Stimulated activated CD8-positive, alpha-beta memory T cell treated with anti-CD3 and anti-CD28 coated beads, Interleukin-7, amount 100 ng/mL, for 1 hour (primary cell): ENCODE data around the gene PSPH.

Experiments used
- DNase-seq, 2 donors: peaks; one replicate each; pipeline ENCODE4 v3.0.0-alpha.2; 2020; ENCODE audit warnings: low read depth in 2 of 2

Gene PSPH

DNA sequence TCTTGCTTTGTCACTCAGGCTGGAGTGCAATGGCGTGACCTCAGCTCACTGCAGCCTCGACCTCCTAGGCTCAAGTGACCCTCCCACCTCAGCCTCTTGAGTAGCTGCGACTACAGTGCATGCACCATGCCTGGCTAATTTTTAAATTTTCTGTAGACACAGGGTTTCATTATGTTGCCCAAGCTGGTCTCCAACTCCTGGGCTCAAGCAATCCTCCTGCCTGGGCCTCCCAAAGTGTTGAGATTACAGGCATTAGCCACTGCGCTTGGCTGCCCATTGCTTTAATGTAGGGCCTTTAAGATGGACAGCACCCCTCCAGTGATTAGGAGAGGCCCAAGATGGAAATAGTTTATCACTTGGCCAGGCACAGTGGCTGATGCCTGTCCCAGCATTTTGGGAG, 47.5 kb downstream of the PSPH start:
- DNase-seq: no peak

DNA sequence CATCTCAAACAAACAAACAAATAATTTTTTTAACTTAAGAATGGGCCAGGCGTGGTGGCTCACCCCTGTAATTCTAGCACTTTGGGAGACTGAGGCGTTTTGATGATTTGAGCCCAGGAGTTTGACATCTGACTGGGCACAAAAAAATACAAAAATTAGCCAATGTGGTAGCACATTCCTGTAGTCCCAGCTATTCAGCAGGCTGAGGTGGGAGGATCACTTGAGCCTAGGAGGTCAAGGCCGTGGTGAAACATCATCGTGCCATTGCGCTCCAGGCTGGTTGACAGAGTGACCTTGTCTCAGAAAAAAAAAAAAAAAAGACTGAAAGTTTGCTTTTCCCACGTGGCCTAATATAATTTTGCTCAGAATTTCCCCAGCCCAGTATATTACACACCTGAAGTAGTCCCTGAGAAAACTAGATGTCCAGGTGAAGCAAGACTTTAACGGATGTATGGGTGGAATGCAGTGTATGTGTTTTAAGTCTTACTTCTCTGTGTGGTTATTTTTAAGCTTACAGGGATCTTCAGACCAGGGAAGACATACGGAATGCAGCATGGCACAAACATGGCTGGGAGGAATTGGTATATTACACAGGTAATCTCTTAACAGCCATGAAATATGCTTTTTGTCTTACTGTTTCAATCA, 54.3 kb downstream of the PSPH start:
- no peak for DNase-seq

DNA sequence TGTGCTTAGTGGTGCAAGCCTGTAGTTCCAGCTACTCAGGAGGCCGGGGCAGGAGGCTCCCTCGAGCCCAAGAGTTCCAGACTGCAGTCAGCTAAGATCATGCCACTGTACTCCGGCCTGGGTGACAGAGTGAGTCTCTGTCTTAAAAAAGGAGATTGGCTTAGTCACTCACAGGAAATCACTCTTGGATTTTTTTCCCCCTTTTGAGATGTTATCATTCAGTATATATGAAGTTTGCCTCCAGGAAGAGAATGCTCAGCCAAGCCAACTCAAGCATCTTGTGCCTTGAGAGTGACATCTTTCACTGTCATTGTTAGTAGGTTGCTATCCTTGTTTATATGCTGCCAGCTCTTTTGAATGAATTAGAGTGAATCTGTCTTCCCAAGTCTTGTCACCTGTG, 58.9 kb downstream of the PSPH start:
- no peak for DNase-seq

DNA sequence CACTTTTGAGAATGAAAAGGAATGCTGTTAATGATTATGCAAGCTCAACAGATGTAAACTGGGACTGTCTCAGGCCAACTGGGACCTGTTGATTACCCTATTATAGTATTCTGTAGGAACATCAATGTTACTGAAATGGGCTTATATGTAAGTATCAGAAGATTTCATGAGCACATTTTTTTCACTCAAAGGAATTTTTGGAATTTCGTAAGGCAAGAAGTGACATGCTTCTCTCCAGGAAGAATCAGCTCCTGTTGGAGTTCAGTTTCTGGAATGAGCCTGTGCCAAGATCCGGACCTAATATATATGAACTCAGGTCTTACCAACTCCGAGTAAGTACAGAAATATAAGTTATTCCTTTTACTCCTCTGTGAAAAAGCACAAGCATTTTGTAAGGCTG, 67.7 kb downstream of the PSPH start:
- DNase-seq: no peak

DNA sequence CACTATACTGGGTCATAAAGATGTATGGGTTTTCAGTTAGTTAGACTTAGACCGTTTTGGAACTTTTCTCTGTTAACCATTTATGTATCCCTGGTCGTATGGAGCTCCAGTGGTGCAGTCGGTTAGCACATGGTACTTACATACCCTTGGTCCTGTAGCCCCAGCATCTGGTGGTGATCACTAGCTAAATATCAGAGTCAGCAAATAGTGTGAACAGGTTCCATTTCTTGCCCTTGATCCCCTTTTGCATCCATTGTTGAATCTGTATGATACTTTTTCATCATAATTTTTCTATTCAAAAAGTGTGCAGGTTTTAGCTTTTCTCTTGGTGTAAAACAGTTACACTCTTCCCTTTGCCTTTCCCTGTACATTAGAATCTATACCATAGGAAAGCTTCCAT, 71.0 kb downstream of the PSPH start:
- no peak for DNase-seq

DNA sequence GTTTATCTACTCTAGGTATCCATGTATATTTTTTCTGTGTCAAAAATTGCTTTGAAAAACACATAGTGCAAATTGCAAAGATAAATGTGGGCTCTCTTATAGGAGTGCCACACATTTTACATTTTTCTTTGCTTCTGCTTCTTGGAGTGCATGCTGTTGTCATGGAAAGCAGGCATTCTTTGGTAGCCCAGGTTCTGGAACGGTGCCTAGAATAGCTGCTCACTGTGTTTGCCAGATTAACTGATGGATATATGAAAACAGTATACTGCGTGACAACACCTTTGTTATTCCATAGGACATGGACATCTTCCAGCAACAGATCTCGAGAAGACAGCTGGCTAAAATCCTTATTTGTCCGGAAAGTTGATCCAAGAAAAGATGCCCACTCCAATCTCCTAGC, 73.4 kb downstream of the PSPH start:
- DNase-seq: no peak

DNA sequence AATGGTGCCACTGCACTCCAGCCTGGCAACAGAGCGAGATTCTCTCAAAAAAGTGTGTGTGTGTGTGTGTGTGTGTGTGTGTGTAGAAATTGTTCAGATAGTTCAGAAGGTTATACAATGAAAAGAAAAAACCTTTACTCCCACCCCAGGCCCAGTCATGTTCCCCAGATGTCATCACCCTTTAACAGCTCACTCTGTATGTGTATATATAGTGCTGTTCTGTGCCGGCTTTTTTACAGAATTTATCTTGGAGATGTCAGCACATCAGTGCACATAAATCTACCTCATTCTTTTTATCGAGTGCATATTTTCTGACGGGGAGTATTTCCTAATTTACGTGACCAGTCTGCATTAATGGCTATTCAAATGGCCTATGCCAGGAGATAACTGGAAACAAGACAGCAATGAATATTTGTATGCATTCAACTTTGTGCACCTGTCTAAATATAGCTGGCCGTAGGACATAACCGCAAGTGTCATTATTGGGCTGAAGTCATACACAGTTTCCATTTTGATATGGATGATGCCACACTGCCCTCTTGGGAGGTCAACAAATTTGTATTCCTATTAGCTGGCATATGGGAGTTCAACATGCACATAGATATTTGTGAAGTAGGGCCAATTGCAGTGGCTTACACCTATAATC, 75.1 kb downstream of the PSPH start:
- DNase-seq: no peak

DNA sequence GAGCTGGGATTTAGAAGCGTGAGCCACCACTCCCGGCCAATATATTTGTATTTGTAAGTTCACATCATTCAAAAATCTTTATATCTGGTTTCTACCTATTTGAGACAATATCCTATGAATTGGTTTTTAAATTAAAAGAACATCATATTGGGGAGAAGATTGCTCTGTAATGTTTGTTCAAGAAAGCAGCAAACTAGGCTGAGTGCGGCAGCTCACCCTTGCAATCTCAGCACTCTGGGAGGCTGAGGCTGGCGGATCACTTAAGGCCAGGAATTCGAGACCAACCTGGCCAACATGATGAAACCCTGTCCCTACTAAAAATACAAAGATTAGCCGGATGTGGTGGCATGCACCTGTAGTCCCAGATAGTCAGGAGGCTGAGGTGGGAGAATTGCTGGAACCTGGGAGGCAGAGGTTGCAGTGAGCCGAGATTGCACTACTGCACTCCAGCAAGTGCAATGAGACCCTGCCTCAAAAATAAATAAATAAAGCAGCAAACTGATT, 77.4 kb downstream of the PSPH start:
- no peak for DNase-seq

DNA sequence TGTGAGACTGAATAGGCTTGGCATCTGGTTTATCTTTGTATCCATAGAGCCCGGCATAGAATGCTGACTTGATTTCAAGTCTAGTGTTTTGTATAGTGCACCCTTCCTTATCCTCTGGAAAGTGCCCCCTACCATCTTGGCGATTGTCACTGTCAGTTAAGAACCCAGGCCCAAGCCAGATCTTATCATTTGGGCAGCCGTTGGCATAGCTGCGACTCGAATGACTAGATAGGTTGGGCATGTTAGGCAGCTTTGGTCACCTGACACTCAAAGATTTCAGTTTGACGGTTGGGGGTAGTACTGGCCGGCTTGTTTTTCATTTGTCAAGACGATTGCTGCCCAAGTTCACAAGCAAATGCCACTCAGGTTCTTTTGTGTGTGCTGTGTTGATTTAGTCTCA, 80.3 kb downstream of the PSPH start:
- DNase-seq: no peak

DNA sequence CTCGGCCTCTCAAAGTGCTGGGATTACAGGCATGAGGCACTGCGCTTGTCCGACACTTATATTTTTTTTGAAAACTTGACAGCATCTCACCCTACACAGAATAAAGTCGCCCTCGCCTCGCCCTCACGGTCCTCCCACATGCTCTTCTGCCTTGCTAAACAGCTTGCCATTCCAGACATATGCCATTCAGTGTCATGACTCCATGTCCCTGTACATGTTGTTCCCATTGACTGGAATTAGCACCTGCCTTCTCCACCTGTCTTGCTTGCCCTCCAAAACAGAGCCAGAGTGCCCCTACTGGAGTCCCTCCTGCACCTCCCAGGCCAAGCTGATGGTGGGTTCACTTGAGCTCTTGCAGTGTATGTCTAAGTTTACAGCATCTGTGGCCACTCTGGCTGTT, 80.7 kb downstream of the PSPH start:
- DNase-seq: no peak

DNA sequence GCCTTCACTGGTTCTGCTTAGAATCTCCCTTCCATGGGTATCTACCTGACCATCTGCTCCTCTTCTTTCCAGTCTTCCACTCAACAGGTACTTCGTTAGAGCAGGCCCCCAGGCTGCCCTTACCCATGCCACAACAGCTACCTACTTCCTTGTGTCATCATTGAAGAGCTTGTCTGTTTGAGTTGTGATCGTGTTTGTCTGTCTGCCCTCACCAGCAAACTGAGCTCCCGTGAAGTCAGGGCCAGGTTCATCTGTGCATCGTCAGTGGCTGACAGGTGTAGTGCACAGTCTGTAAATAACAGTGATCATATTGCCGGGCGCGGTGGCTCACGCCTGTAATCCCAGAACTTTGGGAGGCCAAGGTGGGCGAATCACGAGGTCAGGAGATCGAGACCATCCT, 81.9 kb downstream of the PSPH start:
- no peak for DNase-seq

DNA sequence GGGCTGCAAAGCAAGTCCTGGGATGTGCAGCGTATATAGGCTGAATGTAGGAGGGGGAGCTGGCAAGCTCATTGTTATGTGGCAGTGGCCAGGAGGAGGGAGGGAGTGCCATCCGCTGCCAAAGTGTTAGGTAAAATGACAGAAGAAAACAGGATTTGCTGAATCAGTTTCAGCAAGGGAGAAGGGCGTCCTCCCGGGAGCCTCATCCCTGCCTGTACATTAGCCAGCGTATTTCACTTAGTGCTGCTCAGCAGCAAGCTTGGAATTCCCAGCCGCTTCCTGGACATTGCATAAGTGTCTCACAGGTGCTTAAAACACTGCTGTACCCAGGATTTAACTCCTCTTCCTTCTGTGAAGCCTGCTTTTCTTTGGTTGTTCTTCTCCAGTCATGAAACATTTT, 84.4 kb downstream of the PSPH start:
- no peak for DNase-seq

DNA sequence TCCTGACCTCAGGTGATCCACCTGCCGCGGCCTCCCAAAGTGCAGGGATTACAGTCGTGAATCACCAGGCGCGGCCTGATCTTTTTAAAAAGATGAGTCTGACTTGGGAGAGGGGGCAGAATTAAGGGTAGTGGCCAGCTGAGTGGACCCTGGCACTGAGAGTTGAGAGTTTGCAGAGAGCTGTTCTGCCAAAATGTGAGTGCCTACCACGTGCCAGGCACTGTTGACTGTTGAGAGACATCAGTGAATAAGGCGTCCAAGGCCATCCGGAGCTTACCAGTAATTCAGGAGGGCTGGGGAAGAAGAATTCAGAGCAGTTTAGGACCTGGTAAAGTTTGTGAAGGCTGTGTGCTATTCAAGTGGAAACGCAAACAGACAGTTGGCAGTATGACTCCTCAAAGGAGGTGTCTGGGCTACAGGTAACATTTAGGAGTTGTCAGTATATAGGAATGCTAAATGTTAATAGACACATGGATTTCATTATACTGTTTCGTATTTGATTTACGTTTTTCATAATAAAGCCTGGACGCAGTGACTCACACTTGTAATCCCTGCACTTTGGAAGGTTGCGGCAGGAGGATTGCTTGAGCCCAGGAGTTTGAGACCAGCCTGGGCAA, 85.3 kb downstream of the PSPH start:
- DNase-seq: no peak

DNA sequence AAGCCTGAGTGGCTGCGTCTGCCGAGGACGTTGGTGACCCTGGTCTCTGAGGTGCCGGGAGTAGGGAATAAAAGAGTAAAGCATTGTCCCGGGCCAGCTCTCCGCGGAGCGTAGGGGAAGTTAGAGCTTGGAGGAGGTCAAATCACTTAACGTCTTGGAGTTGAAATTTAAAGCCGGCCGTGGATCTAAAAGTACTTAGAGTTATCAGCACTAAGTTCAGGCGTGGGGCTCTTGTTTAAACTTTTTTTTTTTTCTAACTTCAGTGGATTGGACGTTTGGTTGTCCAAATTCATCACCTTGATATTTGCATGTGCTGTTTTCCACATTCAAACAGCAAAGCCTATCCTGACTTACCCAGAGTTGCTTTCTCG, 86.2 kb downstream of the PSPH start:
- no peak for DNase-seq

DNA sequence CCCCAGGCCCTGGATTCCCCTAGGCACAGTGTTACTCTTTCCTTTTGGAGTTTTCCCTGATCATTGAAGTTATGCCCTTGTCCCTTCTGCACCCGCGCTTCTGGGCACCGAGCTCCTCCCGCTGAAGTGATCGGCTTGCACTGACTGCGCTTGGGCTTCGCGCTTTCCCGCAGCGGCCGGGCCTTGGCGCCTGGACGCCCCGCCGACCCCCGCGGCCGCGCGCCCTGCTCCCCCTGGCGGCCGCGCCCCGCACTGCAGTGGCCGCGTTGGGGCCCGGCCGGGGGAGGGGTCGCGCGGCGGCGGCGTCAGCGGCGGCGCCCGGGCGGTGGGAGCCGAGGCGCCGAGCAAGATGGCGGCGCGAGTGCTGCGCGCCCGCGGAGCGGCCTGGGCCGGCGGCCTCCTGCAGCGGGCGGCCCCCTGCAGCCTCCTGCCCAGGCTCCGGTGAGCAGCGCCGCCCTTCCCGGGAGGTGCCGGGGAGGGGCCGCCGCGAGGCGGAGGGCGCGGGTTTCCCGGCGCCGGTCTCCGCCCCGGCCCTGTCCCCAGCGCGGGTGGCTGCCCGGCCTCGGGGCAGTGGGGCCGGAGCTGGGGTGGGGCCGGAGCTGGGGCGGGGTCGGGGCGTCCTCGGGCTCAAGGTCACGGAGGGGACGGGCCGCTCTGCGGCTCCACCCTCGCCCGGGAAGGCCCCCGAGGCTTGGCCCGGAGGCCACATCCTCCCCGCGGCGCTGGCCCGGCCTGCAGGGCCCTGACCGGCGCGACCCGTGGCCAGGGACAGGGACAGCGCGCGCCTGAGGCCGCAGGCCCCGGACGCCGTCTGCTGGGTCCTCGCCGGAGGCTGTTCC, 86.8 kb downstream of the PSPH start, which contains the start of gene NIPSNAP2:
Gene NIPSNAP2 (plus strand): TSS at position 325 of the 839 bp plus-strand sequence. CDS start 25 bp downstream, at position 350.
- DNase-seq: peak; percentile 18 to 23

DNA sequence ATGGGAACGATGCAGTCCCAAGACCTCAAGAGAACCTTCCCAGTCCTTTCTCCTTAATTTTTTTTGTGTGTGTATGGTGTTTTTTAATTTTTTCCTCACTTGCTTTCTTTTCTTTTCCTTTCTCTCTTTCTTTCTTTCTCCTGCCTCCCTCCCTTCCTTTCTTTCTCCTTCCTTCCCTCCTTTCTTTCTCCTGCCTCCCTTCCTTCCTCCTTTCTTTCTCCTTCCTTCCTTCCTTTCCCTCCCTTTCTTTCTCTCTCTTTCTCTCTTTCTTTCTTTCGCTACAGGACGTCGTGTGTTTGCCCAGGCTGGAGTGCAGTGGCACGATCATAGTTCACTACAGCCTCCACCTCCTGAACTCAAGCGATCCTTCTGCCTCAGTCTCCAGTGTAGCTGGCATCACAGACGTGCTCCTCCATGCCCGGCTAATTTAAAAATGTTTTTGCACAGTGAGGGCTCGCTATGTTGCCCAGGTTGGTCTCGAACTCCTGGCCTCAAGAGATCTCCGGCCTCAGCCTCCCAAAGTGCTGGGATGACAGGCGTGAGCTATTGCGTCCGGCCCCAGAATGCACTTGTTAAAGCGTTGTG, 87.6 kb downstream of the PSPH start:
- no peak for DNase-seq

DNA sequence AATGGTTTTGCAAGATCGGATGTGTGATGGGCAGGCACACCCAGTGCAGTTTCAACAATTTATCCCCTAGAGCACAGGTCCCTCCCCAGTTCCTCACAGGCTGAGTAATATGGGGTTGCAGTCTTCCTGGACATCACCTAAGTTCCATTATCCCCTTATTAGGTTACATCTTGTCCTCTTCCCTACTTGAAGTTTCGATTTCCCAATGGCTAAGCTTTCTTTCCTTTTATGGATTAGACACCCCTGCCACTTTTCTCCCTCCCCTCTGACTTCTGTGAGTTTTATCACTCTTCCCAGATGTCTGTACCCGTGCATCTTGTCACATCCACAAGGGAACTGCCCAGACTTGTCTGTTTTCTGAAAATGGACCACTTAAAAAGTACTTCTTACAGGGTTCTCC, 89.2 kb downstream of the PSPH start:
- no peak for DNase-seq
